Measurements from ENCODE around the gene SUCLA2.

The SUCLA2 gene

DNA sequence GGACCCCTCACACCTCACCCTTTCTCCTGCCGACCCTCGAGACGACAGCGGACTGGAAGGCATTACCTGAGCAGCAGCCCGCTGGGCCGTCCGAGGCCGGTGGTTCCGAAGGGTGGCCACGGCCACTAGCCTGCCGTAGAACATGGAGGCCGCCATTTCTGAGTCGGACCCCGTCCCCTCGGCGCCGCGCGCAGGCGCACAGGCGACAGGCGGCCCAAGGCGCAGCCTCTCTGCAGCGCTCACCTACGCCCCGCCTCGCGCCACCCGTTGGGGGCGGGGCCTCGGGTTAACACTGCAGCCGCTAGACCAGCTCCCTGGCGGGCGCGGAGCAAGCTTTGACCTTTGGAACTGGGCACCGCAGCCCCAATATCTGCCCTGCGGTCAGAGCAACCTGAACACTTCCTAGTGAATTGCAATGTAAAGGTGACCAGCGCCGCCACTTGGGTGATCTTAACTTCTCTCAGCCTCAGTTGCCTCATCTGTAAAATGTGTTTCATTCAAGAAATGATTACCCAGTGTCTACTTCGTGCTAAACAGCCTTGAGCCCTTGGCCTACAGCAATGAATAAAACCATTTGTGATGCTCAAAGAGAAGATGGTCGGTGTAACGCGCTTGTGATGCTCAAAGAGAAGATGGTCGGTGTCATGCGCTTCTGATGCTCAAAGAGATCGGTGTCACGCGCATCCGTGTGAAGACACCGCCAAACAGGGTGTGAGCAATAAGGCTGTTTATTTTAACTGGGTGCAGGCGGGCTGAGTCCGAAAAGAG, at the start of gene SUCLA2:
TSS of gene SUCLA2 (minus strand) at position 160 of the 768 bp plus-strand sequence. CDS start at position 156, 4 bp downstream.
- Histone ChIP-seq H3K4me3 (ENCODE audit: insufficient read length, low read depth) (peak within 1 kb of the TSS; percentile 89), H3K9me3 (ENCODE audit: insufficient read depth, low read length) (no peaks in the 10 kb centered on the region), H3K36me3 (ENCODE audit: insufficient read depth, insufficient read length, low read length) (peaks cover 11% of the 10 kb centered on the region), H3K9ac (ENCODE audit: insufficient read length, low read depth) (peak within 1 kb of the TSS; percentile 92), H3K27me3 (ENCODE audit: insufficient read depth, insufficient read length) (no peaks in the 10 kb centered on the region), H3K4me1 (ENCODE audit: insufficient read depth, insufficient read length) (no peaks in the 10 kb centered on the region)
- TF ChIP-seq ZNF274 (IDR thresholded peaks at IDR 0.05; ENCODE audit: low read depth, low read length) (no peak), YY1 (IDR thresholded peaks at IDR 0.05; ENCODE audit: insufficient read depth, insufficient read length) (peak; percentile 75)
- DNase-seq (ENCODE audit: low read depth, low spot score): peak; percentile 75

GRCh38 chr13:48050550-48050949, 49.5 kb upstream of the SUCLA2 start:
- Histone ChIP-seq H3K9ac (ENCODE audit: insufficient read length, low read depth) (no peak overlapping the region), H3K27me3 (ENCODE audit: insufficient read depth, insufficient read length) (no peaks in the 10 kb centered on the region), H3K9me3 (ENCODE audit: insufficient read depth, low read length) (no peaks in the 10 kb centered on the region), H3K4me1 (ENCODE audit: insufficient read depth, insufficient read length) (no peaks in the 10 kb centered on the region), H3K36me3 (ENCODE audit: insufficient read depth, insufficient read length, low read length) (peaks cover 47% of the 10 kb centered on the region), H3K4me3 (ENCODE audit: insufficient read length, low read depth) (no peak overlapping the region)
- no peak for DNase-seq (ENCODE audit: low read depth, low spot score)
- TF ChIP-seq YY1 (IDR thresholded peaks at IDR 0.05; ENCODE audit: insufficient read depth, insufficient read length) (no peak), SUZ12 (IDR thresholded peaks at IDR 0.05; ENCODE audit: extremely low read depth, insufficient read depth, insufficient read length) (no peak), ZNF274 (IDR thresholded peaks at IDR 0.05; ENCODE audit: low read depth, low read length) (no peak)

- Histone ChIP-seq H3K9me3 (ENCODE audit: insufficient read depth, low read length) (no peaks in the 10 kb centered on the region), H3K4me1 (ENCODE audit: insufficient read depth, insufficient read length) (no peaks in the 10 kb centered on the region), H3K9ac (ENCODE audit: insufficient read length, low read depth) (no peak overlapping the region), H3K36me3 (ENCODE audit: insufficient read depth, insufficient read length, low read length) (peaks cover 53% of the 10 kb centered on the region), H3K4me3 (ENCODE audit: insufficient read length, low read depth) (no peak overlapping the region), H3K27me3 (ENCODE audit: insufficient read depth, insufficient read length) (no peaks in the 10 kb centered on the region)
- no peak for DNase-seq (ENCODE audit: low read depth, low spot score)
- TF ChIP-seq YY1 (IDR thresholded peaks at IDR 0.05; ENCODE audit: insufficient read depth, insufficient read length): no peak
- no peak for TF ChIP-seq ZNF274 (IDR thresholded peaks at IDR 0.05; ENCODE audit: low read depth, low read length)
- no peak for TF ChIP-seq SUZ12 (IDR thresholded peaks at IDR 0.05; ENCODE audit: extremely low read depth, insufficient read depth, insufficient read length)
Observed at GRCh38 chr13:48043789-48044503, 42.9 kb upstream of the SUCLA2 start.

DNA sequence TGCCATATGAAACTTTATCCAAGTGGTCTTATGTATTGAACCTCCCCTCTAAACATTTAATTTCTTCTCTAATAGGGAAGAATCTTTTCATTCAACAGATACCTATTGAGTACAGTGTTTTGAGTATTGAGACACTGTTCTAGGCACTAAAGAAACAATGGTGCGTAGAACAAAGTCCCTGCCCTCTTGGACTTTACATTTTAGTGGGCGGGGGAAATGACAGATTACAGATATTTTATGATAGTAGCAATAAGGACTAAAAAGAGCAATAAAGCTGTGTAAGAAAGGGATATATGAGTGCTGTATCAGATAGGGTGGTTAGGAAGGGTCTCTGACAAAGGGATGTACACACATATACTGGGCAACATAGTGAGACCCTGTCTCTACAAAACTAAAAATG, 41.8 kb upstream of the SUCLA2 start:
- Histone ChIP-seq H3K9ac (ENCODE audit: insufficient read length, low read depth) (no peak overlapping the region), H3K36me3 (ENCODE audit: insufficient read depth, insufficient read length, low read length) (peaks cover 48% of the 10 kb centered on the region), H3K27me3 (ENCODE audit: insufficient read depth, insufficient read length) (no peaks in the 10 kb centered on the region), H3K4me1 (ENCODE audit: insufficient read depth, insufficient read length) (no peaks in the 10 kb centered on the region), H3K4me3 (ENCODE audit: insufficient read length, low read depth) (no peak overlapping the region), H3K9me3 (ENCODE audit: insufficient read depth, low read length) (no peaks in the 10 kb centered on the region)
- TF ChIP-seq ZNF274 (IDR thresholded peaks at IDR 0.05; ENCODE audit: low read depth, low read length): no peak
- TF ChIP-seq YY1 (IDR thresholded peaks at IDR 0.05; ENCODE audit: insufficient read depth, insufficient read length): no peak
- TF ChIP-seq SUZ12 (IDR thresholded peaks at IDR 0.05; ENCODE audit: extremely low read depth, insufficient read depth, insufficient read length): no peak
- DNase-seq (ENCODE audit: low read depth, low spot score): no peak

GRCh38 chr13:48040896-48041295, 39.8 kb upstream of the SUCLA2 start:
- TF ChIP-seq SUZ12 (IDR thresholded peaks at IDR 0.05; ENCODE audit: extremely low read depth, insufficient read depth, insufficient read length): no peak
- TF ChIP-seq ZNF274 (IDR thresholded peaks at IDR 0.05; ENCODE audit: low read depth, low read length): no peak
- TF ChIP-seq YY1 (IDR thresholded peaks at IDR 0.05; ENCODE audit: insufficient read depth, insufficient read length): no peak
- Histone ChIP-seq H3K36me3 (ENCODE audit: insufficient read depth, insufficient read length, low read length) (peaks cover 45% of the 10 kb centered on the region), H3K27me3 (ENCODE audit: insufficient read depth, insufficient read length) (no peaks in the 10 kb centered on the region), H3K4me3 (ENCODE audit: insufficient read length, low read depth) (no peak overlapping the region), H3K9ac (ENCODE audit: insufficient read length, low read depth) (no peak overlapping the region), H3K9me3 (ENCODE audit: insufficient read depth, low read length) (no peaks in the 10 kb centered on the region), H3K4me1 (ENCODE audit: insufficient read depth, insufficient read length) (no peaks in the 10 kb centered on the region)
- no peak for DNase-seq (ENCODE audit: low read depth, low spot score)

DNA sequence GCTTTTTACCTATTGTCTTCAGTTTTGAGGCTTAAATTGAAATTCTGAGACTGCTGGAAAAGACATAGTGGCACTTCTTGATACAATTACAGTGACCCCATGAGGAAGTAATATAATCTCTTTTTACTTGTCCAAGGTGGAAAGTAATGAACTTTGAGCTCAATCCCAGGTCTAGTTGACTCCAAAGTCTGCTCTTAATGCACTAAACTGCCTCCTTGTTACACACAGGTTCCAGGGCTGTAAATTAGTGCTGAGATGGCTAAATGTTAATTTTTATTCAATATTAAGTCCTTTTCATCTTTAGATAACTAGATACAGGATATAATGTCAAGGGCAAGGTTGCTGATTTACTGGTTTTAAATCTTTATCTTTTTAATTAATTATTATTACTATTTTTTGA, 39.0 kb upstream of the SUCLA2 start:
- Histone ChIP-seq H3K4me3 (ENCODE audit: insufficient read length, low read depth) (no peak overlapping the region), H3K27me3 (ENCODE audit: insufficient read depth, insufficient read length) (no peaks in the 10 kb centered on the region), H3K9me3 (ENCODE audit: insufficient read depth, low read length) (no peaks in the 10 kb centered on the region), H3K36me3 (ENCODE audit: insufficient read depth, insufficient read length, low read length) (peaks cover 40% of the 10 kb centered on the region), H3K4me1 (ENCODE audit: insufficient read depth, insufficient read length) (no peaks in the 10 kb centered on the region), H3K9ac (ENCODE audit: insufficient read length, low read depth) (no peak overlapping the region)
- TF ChIP-seq SUZ12 (IDR thresholded peaks at IDR 0.05; ENCODE audit: extremely low read depth, insufficient read depth, insufficient read length) (no peak), YY1 (IDR thresholded peaks at IDR 0.05; ENCODE audit: insufficient read depth, insufficient read length) (no peak), ZNF274 (IDR thresholded peaks at IDR 0.05; ENCODE audit: low read depth, low read length) (no peak)
- DNase-seq (ENCODE audit: low read depth, low spot score): no peak

- DNase-seq (ENCODE audit: low read depth, low spot score): no peak
- no peak for TF ChIP-seq ZNF274 (IDR thresholded peaks at IDR 0.05; ENCODE audit: low read depth, low read length)
- TF ChIP-seq YY1 (IDR thresholded peaks at IDR 0.05; ENCODE audit: insufficient read depth, insufficient read length): no peak
- no peak for TF ChIP-seq SUZ12 (IDR thresholded peaks at IDR 0.05; ENCODE audit: extremely low read depth, insufficient read depth, insufficient read length)
Observed at GRCh38 chr13:48038761-48039160, 37.7 kb upstream of the SUCLA2 start.

More at GRCh38 chr13:48038761-48039160, 37.7 kb upstream of the SUCLA2 start:
- no peak overlapping the region for H3K9ac ChIP-seq (ENCODE audit: insufficient read length, low read depth)
- no peaks in the 10 kb centered on the region for H3K4me1 ChIP-seq (ENCODE audit: insufficient read depth, insufficient read length)
- peaks cover 2% of the 10 kb centered on the region; the same call in 1 of the 2 replicates for H3K9me3 ChIP-seq (ENCODE audit: insufficient read depth, low read length)
- peaks cover 38% of the 10 kb centered on the region for H3K36me3 ChIP-seq (ENCODE audit: insufficient read depth, insufficient read length, low read length)
- H3K4me3 ChIP-seq (ENCODE audit: insufficient read length, low read depth): no peak overlapping the region
- no peaks in the 10 kb centered on the region for H3K27me3 ChIP-seq (ENCODE audit: insufficient read depth, insufficient read length)
